Endothelial cell of umbilical vein (primary cell): ENCODE data around the gene USP43.

ENCODE experiments used
- EZH2 ChIP-seq: IDR thresholded peaks from 2 replicates; pipeline ENCODE4 v1.6.1; 2012; ENCODE audit warnings: borderline replicate concordance, low read depth, mild to moderate bottlenecking, moderate library complexity, low read length, inconsistent platforms; ENCODE audit not compliant: severe bottlenecking
- GATA2 ChIP-seq: IDR thresholded peaks from 2 replicates; pipeline ENCODE4 v1.7.0; 2011; ENCODE audit warnings: low read depth, mild to moderate bottlenecking, moderate library complexity, mixed read lengths, low read length; ENCODE audit not compliant: insufficient read length, insufficient read depth
- POLR2A ChIP-seq: IDR thresholded peaks from 2 replicates; pipeline ENCODE4 v1.6.1; 2012; ENCODE audit warnings: low read depth, mild to moderate bottlenecking, control low read depth, low read length
- POLR2AphosphoS5 ChIP-seq: IDR thresholded peaks from 2 replicates; pipeline ENCODE4 v1.6.1; 2012; ENCODE audit warnings: low read depth, mild to moderate bottlenecking, control low read depth, low read length, moderate library complexity; ENCODE audit not compliant: insufficient read depth
- TF ChIP-seq, protein P1 (sequence below), 2 donors: IDR thresholded peaks; 1 replicate in 1 of 2; 2 replicates in 1 of 2; pipeline ENCODE4 v1.5.1; 2011; ENCODE audit warnings: low read length in 2 of 2, mild to moderate bottlenecking in 2 of 2, moderate library complexity in 2 of 2, control low read depth in 1 of 2, inconsistent platforms in 1 of 2, low read depth in 1 of 2; ENCODE audit not compliant: insufficient read depth in 1 of 2; ENCODE audit errors: extremely low read depth in 1 of 2
- TF ChIP-seq, protein P2 (sequence below): IDR thresholded peaks from 2 replicates; pipeline ENCODE4 v1.6.1; 2011; ENCODE audit not compliant: insufficient read depth, insufficient read length

DNA sequence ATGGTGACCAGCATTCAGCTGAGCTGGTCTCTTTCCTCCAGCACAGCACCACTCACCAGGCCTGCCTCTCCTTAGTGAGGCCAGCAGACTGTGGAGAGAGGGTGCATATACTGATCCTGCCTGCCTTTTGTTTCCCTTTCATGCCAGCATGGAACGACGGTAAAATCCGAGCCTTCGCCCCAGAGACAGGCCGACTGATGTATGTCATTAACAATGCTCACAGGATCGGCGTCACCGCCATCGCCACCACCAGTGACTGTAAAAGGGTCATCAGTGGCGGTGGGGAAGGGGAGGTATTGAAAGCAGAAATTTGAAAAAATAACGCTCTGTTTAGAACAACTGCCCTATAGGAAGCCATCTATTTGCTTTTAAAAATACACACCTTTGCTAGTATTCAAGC is 12.6 kb upstream of the USP43 start:
- TF ChIP-seq, protein P1, sequence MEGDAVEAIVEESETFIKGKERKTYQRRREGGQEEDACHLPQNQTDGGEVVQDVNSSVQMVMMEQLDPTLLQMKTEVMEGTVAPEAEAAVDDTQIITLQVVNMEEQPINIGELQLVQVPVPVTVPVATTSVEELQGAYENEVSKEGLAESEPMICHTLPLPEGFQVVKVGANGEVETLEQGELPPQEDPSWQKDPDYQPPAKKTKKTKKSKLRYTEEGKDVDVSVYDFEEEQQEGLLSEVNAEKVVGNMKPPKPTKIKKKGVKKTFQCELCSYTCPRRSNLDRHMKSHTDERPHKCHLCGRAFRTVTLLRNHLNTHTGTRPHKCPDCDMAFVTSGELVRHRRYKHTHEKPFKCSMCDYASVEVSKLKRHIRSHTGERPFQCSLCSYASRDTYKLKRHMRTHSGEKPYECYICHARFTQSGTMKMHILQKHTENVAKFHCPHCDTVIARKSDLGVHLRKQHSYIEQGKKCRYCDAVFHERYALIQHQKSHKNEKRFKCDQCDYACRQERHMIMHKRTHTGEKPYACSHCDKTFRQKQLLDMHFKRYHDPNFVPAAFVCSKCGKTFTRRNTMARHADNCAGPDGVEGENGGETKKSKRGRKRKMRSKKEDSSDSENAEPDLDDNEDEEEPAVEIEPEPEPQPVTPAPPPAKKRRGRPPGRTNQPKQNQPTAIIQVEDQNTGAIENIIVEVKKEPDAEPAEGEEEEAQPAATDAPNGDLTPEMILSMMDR (IDR thresholded peaks at IDR 0.05; ENCODE audit: extremely low read depth in 1 of 2, insufficient read depth in 1 of 2, low read depth in 1 of 2, low read length in 2 of 2) = no peak
- TF ChIP-seq GATA2 (no peak), POLR2AphosphoS5 (no peak), EZH2 (no peak), POLR2A (no peak)
- TF ChIP-seq, protein P2, sequence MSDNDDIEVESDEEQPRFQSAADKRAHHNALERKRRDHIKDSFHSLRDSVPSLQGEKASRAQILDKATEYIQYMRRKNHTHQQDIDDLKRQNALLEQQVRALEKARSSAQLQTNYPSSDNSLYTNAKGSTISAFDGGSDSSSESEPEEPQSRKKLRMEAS = no peak
